ENCODE measurements around the gene DUSP7. TPM values are rescaled to one million over a fixed set of nuclear protein-coding genes. Genes with fewer than 3 reads are reported as not detected.

Gene DUSP7
- polyA plus RNA-seq, 1 experiment = 17.8 TPM

DNA sequence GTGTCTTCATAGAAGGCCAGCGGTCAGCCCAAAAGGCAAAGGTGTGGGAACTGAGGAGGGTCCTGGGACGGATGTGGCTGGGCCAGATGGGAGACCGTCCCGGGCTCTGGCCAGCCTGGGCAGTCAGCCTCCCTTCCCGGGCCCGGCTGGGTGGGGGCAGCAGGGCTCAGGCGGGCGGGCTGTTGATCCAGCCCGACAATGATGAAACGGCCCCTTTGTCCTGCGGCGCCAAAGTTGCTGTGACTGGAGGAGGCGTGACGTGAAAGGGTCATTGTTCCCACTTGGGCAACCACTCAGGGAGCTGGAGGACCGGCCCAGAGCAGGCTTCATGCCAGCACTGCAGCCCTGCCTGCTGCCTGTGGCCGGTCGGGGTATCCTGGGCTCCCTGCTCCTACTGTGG, 16.5 kb downstream of the DUSP7 start:
- DNase-seq (ENCODE audit: low read depth, low spot score) = no peak
- Histone ChIP-seq H3K9me3 (ENCODE audit: control insufficient read depth, insufficient read depth, low read length) (no peaks in the 10 kb centered on the region), H3K27me3 (ENCODE audit: control insufficient read depth, insufficient read depth, low read length) (no peaks in the 10 kb centered on the region), H3K27ac (ENCODE audit: low read depth, low read length) (no peak overlapping the region), H3K4me3 (ENCODE audit: low read depth, low read length) (no peak overlapping the region)
- TF ChIP-seq CTCF (IDR thresholded peaks at IDR 0.05; ENCODE audit: low read depth, low read length) = no peak
- ChIA-PET CTCF (interaction anchor here (1.3 kb wide), 1 partner anchor 25 kb away, joined by 4 read pairs; no protein-coding TSS in a partner anchor), POLR2A (no interaction called here)

GRCh38 chr3:52039426-52039825, 16.9 kb downstream of the DUSP7 start:
- ChIA-PET POLR2A (no interaction called here), CTCF (no interaction called here)
- Histone ChIP-seq H3K27ac (ENCODE audit: low read depth, low read length) (no peak overlapping the region), H3K9me3 (ENCODE audit: control insufficient read depth, insufficient read depth, low read length) (no peaks in the 10 kb centered on the region), H3K4me3 (ENCODE audit: low read depth, low read length) (no peak overlapping the region), H3K27me3 (ENCODE audit: control insufficient read depth, insufficient read depth, low read length) (no peaks in the 10 kb centered on the region)
- no peak for TF ChIP-seq CTCF (IDR thresholded peaks at IDR 0.05; ENCODE audit: low read depth, low read length)
- DNase-seq (ENCODE audit: low read depth, low spot score) = no peak

DNA sequence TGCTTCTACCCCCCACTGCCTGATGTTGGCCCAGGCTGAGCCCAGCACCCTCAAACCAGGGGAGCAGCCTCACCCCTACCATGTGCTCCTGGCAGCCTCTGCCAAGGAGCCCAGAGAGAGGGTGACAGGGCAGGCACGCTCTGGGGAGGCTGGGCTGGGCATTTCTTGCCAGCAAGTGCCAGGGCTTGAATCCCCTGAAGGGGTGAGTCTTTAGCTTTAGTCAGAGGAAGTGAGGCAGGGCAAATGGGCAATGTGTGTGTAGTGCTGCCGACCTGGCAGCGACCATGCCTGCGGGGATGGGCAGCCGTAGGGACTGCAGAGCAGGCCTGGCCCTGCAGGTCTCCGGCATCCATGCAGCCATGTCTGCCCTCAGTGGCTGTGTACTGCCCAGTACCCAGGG, 18.1 kb downstream of the DUSP7 start:
- H3K4me3 ChIP-seq (ENCODE audit: low read depth, low read length) = no peak overlapping the region
- TF ChIP-seq CTCF (IDR thresholded peaks at IDR 0.05; ENCODE audit: low read depth, low read length) = no peak
- H3K9me3 ChIP-seq (ENCODE audit: control insufficient read depth, insufficient read depth, low read length) = no peaks in the 10 kb centered on the region
- no peak overlapping the region for H3K27ac ChIP-seq (ENCODE audit: low read depth, low read length)
- ChIA-PET POLR2A (no interaction called here), CTCF (no interaction called here)
- no peaks in the 10 kb centered on the region for H3K27me3 ChIP-seq (ENCODE audit: control insufficient read depth, insufficient read depth, low read length)
- no peak for DNase-seq (ENCODE audit: low read depth, low spot score)

DNA sequence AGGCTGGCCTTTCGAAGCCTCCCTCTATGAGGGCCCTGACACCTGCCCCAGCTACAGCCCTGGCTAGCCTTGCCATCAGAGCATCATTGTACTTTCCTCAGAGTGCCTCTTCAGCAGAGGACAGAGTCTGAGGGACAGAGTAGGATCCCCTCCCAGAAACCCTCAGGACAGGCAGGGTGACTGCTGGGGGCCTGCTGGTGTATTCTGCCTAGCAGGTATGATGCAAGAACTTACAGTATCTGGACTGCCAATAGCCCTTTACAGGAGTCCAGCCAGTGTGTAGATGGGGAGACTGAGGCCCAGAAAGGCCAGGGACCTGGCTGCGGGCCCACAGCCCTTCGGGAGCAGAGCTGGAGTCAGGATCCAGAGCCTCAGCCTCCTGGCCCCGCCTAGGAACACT, 19.1 kb downstream of the DUSP7 start:
- Histone ChIP-seq H3K9me3 (ENCODE audit: control insufficient read depth, insufficient read depth, low read length) (no peaks in the 10 kb centered on the region), H3K4me3 (ENCODE audit: low read depth, low read length) (no peak overlapping the region), H3K27ac (ENCODE audit: low read depth, low read length) (no peak overlapping the region), H3K27me3 (ENCODE audit: control insufficient read depth, insufficient read depth, low read length) (no peaks in the 10 kb centered on the region)
- ChIA-PET CTCF (interaction anchor here (0.9 kb wide), 1 partner anchor 16 kb away, joined by 3 read pairs; no protein-coding TSS in a partner anchor), POLR2A (no interaction called here)
- DNase-seq (ENCODE audit: low read depth, low spot score) = no peak
- no peak for TF ChIP-seq CTCF (IDR thresholded peaks at IDR 0.05; ENCODE audit: low read depth, low read length)

GRCh38 chr3:52036829-52037228, 19.5 kb downstream of the DUSP7 start:
- TF ChIP-seq CTCF (IDR thresholded peaks at IDR 0.05; ENCODE audit: low read depth, low read length) = no peak
- ChIA-PET CTCF (interaction anchor here (0.8 to 0.9 kb wide), 2 partner anchors 16 to 88 kb away, joined by 3 to 6 read pairs; no protein-coding TSS in a partner anchor), POLR2A (no interaction called here)
- no peak overlapping the region for H3K27ac ChIP-seq (ENCODE audit: low read depth, low read length)
- no peak overlapping the region for H3K4me3 ChIP-seq (ENCODE audit: low read depth, low read length)
- DNase-seq (ENCODE audit: low read depth, low spot score) = no peak
- H3K9me3 ChIP-seq (ENCODE audit: control insufficient read depth, insufficient read depth, low read length) = peaks cover 3% of the 10 kb centered on the region; the same call in 1 of the 2 replicates
- no peaks in the 10 kb centered on the region for H3K27me3 ChIP-seq (ENCODE audit: control insufficient read depth, insufficient read depth, low read length)

Data from AG04450 (cell line).